ENCODE data around the gene P3H1. TPM values are rescaled to one million over a fixed set of nuclear protein-coding genes. Genes with fewer than 3 reads are reported as not detected.

P3H1 gene
- total RNA-seq, 1 experiment from 2014 or later, result 47.1 TPM

DNA sequence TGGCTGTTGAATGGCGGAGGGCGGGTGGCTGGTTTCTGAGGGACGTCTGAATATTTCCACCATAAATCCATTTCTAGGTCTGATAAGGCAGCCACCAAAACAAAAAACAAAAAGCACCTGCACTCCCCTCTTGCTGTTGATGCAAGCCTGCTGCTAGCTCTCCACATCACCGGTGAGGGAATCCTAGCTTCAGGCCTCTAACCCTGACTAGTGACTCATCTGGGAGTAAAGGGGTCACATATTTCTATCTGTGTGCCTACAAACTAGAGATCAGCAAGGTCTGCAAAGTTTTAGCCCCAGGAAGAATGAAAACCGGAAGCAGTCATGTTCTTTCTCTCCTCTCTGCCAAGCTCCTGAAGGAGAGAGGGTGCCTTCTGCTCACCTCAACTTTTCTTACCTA lies 39.8 kb upstream of the P3H1 start:
- no peaks in the 10 kb centered on the region for H4K20me1 ChIP-seq (ENCODE audit: control insufficient read depth, insufficient read depth, insufficient read length)
- no peak overlapping the region for H3T11ph ChIP-seq (ENCODE audit: low read length)
- H3K9me3 Mint-ChIP-seq, result peaks cover 17 to 19% of the 10 kb centered on the region in 2 experiments
- H3K4me2 ChIP-seq (ENCODE audit: insufficient read depth, insufficient read length, low read length), result no peak overlapping the region
- H2BK5ac ChIP-seq (ENCODE audit: insufficient read length, low read length), result no peak overlapping the region
- no peak overlapping the region for H2AK5ac ChIP-seq (ENCODE audit: insufficient read length, low read length)
- no peak for TF ChIP-seq CTCF (conservative IDR thresholded peaks at IDR 0.05)
- H3K23ac ChIP-seq (ENCODE audit: insufficient read length, low read depth, low read length), result no peak overlapping the region
- peaks cover 19 to 41% (median 38%) of the 10 kb centered on the region in 3 experiments for H3K36me3 Mint-ChIP-seq (ENCODE audit: insufficient read depth in 1 of 3, low read depth in 3 of 3)
- no peaks in the 10 kb centered on the region for H3K4me1 ChIP-seq (ENCODE audit: insufficient read depth, low read length)
- no peak overlapping the region for H3K9ac ChIP-seq (ENCODE audit: extremely low read depth, insufficient read length, low read length)
- H3K27ac Mint-ChIP-seq, result no peak overlapping the region
- WGBS (ENCODE audit: extremely low coverage, insufficient read length, low lambda C conversion rate), result no CpG with 5 or more reads among the region's 5 CpGs
- no peak overlapping the region for H2AFZ ChIP-seq (ENCODE audit: low read length)
- no peak overlapping the region for H3K4ac ChIP-seq (ENCODE audit: low read depth, low read length)
- no peak for DNase-seq
- H2BK12ac ChIP-seq (ENCODE audit: insufficient read length, low read depth, low read length), result no peak overlapping the region
- H3K79me1 ChIP-seq (ENCODE audit: insufficient read depth, low read depth, low read length, poor library complexity, severe bottlenecking), result no peaks in the 10 kb centered on the region
- no peaks in the 10 kb centered on the region; a peak in 1 of 4 replicates for H3K4me1 Mint-ChIP-seq
- H3K18ac ChIP-seq (ENCODE audit: insufficient read length, low read depth, low read length), result no peak overlapping the region
- no peak overlapping the region for H2BK120ac ChIP-seq (ENCODE audit: low read depth, low read length, poor library complexity, severe bottlenecking)
- no peaks in the 10 kb centered on the region for H3K9me3 ChIP-seq (ENCODE audit: control insufficient read depth, low read depth, low read length)
- no peak overlapping the region for H4K91ac ChIP-seq (ENCODE audit: insufficient read length, low read depth, low read length)
- no peak overlapping the region for H3K27ac ChIP-seq (ENCODE audit: insufficient read length, low read depth, low read length)
- H3K23me2 ChIP-seq (ENCODE audit: insufficient read length, low read depth, low read length, poor library complexity, severe bottlenecking), result no peaks in the 10 kb centered on the region
- H3K79me2 ChIP-seq (ENCODE audit: insufficient read depth, low read length), result no peaks in the 10 kb centered on the region
- no peak overlapping the region for H3K4me3 Mint-ChIP-seq
- H3K27me3 Mint-ChIP-seq (ENCODE audit: low read depth), result no peaks in the 10 kb centered on the region
- H4K8ac ChIP-seq (replicated peaks; ENCODE audit: insufficient read length, low read depth, low read length), result no peak overlapping the region
- no peak overlapping the region for H4K5ac ChIP-seq (ENCODE audit: insufficient read length, low read depth, low read length)
- no peak overlapping the region for H2BK15ac ChIP-seq (ENCODE audit: low read depth, low read length)
- no peak overlapping the region for H3K14ac ChIP-seq (ENCODE audit: insufficient read depth, low read length)
- H3K27me3 ChIP-seq (ENCODE audit: insufficient read depth, low read length), result no peaks in the 10 kb centered on the region
- no peak overlapping the region for H2BK20ac ChIP-seq (ENCODE audit: low read depth, low read length, poor library complexity, severe bottlenecking)
- H3K56ac ChIP-seq (ENCODE audit: insufficient read length, low read depth, low read length), result no peak overlapping the region

Data from H9 (cell line).